SU-DHL-6 (cell line): ENCODE data around the gene KCNG4.

Experiments used
- H2AFZ ChIP-seq: fragments of 200-600 bp; sonication (generic); 2 replicates; pipeline ENCODE4 v1.6.1; 2014; ENCODE audit warnings: low read depth, mild to moderate bottlenecking, moderate library complexity, mixed read lengths, antibody characterized with exemption, low read length; ENCODE audit not compliant: severe bottlenecking
- H3F3A ChIP-seq: fragments of 200-600 bp; shearing (Covaris generic); 2 replicates; pipeline ENCODE4 v1.6.0; 2016; ENCODE audit warnings: antibody characterized with exemption, mild to moderate bottlenecking; ENCODE audit not compliant: insufficient read depth
- H3K27ac ChIP-seq: fragments of 200-600 bp; sonication (generic); 2 replicates; pipeline ENCODE4 v1.5.1; 2016; ENCODE audit warnings: low read depth, mild to moderate bottlenecking, low read length, moderate library complexity, mixed read lengths
- H3K27me3 ChIP-seq: fragments of 200-600 bp; sonication (generic), shearing (Covaris generic); 2 replicates; pipeline ENCODE4 v1.6.0; 2014; ENCODE audit warnings: mild to moderate bottlenecking, low read length
- H3K36me3 ChIP-seq: fragments of 200-600 bp; sonication (generic); 2 replicates; pipeline ENCODE4 v1.6.1; 2014; ENCODE audit warnings: mild to moderate bottlenecking, low read length, mixed read lengths
- H3K4me2 ChIP-seq: fragments of 300-600, 200-600 bp; shearing (Covaris generic), sonication (generic); 2 replicates; pipeline ENCODE4 v1.6.0; 2014; ENCODE audit warnings: low read length, low read depth, mild to moderate bottlenecking; ENCODE audit not compliant: poor library complexity, severe bottlenecking
- H3K4me3 ChIP-seq: fragments of 200-600 bp; sonication (generic); 2 replicates; pipeline ENCODE4 v1.5.1; 2014; ENCODE audit warnings: antibody characterized with exemption, low read length, mild to moderate bottlenecking, mixed read lengths; ENCODE audit not compliant: insufficient read depth, poor library complexity, severe bottlenecking
- H3K79me2 ChIP-seq: fragments of 200-600 bp; sonication (generic); 2 replicates; pipeline ENCODE4 v1.6.1; 2014; ENCODE audit warnings: mild to moderate bottlenecking, low read length, moderate library complexity; ENCODE audit not compliant: insufficient read depth
- H3K9ac ChIP-seq: fragments of 200-600 bp; sonication (generic); 2 replicates; pipeline ENCODE4 v1.7.0; 2014; ENCODE audit warnings: mild to moderate bottlenecking, low read length
- H3K9me2 ChIP-seq: fragments of 200-600 bp; sonication (generic); replicated peaks from 2 replicates; pipeline ENCODE4 v1.6.1; 2014; ENCODE audit warnings: low read length; ENCODE audit not compliant: insufficient read depth
- H3K9me3 ChIP-seq: fragments of 200-600 bp; sonication (generic); 2 replicates; pipeline ENCODE4 v1.6.1; 2014; ENCODE audit warnings: low read length, mixed read lengths; ENCODE audit not compliant: insufficient read depth
- H4K20me1 ChIP-seq: fragments of 200-600 bp; sonication (generic); 2 replicates; pipeline ENCODE4 v1.6.1; 2014; ENCODE audit warnings: low read depth, mild to moderate bottlenecking, antibody characterized with exemption, low read length, moderate library complexity, mixed read lengths
- EZH2phosphoT487 ChIP-seq: fragments of 200-600 bp; sonication (generic), shearing (Covaris generic); conservative IDR thresholded peaks from 2 replicates; pipeline ENCODE4 v1.6.1; 2018; ENCODE audit warnings: mild to moderate bottlenecking, antibody characterized with exemption, low read length, moderate library complexity, mixed read lengths
- TF ChIP-seq, protein P1 (sequence below): fragments of 200-600 bp; sonication (generic); IDR thresholded peaks from one replicate; pipeline ENCODE4 v1.5.1; 2017; ENCODE audit warnings: antibody characterized with exemption, mild to moderate bottlenecking, low read length, moderate library complexity; ENCODE audit not compliant: insufficient read depth, poor library complexity, severe bottlenecking

KCNG4 gene, protein sequence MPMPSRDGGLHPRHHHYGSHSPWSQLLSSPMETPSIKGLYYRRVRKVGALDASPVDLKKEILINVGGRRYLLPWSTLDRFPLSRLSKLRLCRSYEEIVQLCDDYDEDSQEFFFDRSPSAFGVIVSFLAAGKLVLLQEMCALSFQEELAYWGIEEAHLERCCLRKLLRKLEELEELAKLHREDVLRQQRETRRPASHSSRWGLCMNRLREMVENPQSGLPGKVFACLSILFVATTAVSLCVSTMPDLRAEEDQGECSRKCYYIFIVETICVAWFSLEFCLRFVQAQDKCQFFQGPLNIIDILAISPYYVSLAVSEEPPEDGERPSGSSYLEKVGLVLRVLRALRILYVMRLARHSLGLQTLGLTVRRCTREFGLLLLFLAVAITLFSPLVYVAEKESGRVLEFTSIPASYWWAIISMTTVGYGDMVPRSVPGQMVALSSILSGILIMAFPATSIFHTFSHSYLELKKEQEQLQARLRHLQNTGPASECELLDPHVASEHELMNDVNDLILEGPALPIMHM

DNA sequence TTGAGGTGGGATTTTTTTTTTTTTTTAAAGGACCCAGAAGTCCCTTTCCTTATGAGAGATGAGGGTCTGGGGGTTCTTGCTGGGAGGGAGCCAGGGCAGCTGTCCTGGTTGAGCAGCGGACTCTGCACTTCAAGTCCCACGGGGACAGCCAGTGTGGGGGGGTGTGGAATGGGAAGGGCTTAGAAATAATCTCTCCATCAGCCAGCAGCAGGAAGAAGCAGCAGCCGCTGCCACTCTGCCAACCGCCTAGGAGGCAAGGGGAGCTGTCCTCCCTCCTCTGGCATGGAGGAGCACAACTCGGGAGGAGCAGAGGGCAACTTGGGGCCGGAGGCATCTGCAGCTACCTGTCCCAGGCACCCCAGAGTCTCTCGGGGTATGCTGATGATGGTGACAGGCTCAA lies at the start of gene KCNG4:
Gene KCNG4 (minus strand): TSS at position 104 of the 400 bp plus-strand sequence. CDS start 2,527 bp downstream, outside the sequence.
- H3K4me3 ChIP-seq, result no peak within 1 kb of the TSS
- H3K9me2 ChIP-seq, result no peaks in the 10 kb centered on the region
- H4K20me1 ChIP-seq, result no peaks in the 10 kb centered on the region
- no peaks in the 10 kb centered on the region for H3K9me3 ChIP-seq
- H3K79me2 ChIP-seq, result no peaks in the 10 kb centered on the region
- H3K27ac ChIP-seq, result no peak within 1 kb of the TSS
- no peaks in the 10 kb centered on the region for H3K27me3 ChIP-seq
- no peak within 1 kb of the TSS for H3K4me2 ChIP-seq
- H3K9ac ChIP-seq, result no peak within 1 kb of the TSS
- H3F3A ChIP-seq, result no peaks in the 10 kb centered on the region
- no peak within 1 kb of the TSS for H2AFZ ChIP-seq
- TF ChIP-seq, protein P1, sequence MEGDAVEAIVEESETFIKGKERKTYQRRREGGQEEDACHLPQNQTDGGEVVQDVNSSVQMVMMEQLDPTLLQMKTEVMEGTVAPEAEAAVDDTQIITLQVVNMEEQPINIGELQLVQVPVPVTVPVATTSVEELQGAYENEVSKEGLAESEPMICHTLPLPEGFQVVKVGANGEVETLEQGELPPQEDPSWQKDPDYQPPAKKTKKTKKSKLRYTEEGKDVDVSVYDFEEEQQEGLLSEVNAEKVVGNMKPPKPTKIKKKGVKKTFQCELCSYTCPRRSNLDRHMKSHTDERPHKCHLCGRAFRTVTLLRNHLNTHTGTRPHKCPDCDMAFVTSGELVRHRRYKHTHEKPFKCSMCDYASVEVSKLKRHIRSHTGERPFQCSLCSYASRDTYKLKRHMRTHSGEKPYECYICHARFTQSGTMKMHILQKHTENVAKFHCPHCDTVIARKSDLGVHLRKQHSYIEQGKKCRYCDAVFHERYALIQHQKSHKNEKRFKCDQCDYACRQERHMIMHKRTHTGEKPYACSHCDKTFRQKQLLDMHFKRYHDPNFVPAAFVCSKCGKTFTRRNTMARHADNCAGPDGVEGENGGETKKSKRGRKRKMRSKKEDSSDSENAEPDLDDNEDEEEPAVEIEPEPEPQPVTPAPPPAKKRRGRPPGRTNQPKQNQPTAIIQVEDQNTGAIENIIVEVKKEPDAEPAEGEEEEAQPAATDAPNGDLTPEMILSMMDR, result no peak
- TF ChIP-seq EZH2phosphoT487, result no peak
- H3K36me3 ChIP-seq, result no peaks in the 10 kb centered on the region

DNA sequence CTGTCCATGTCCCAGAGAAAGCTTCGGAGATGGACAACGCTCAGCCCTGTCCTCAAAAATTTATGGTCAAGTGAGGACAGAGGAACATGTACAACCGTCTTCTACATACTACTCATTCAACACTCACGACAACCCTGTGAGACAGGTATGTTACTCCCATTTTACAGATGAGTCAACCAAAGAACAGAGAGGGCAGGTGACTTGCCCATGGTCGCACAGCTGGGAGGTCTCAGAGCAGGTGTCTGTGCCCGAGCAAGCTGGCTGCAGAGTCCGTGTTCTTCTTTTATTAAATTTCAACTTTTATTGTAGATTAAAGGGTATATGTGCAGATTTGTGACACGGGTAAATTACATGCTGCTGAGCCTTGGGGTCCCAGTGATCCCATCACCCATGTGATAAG lies 49.1 kb upstream of the KCNG4 start:
- Histone ChIP-seq H3K9me3 (no peaks in the 10 kb centered on the region), H2AFZ (no peak overlapping the region), H3K9ac (no peak overlapping the region), H3K9me2 (no peaks in the 10 kb centered on the region), H3K4me2 (no peak overlapping the region), H3K4me3 (no peak overlapping the region), H3K79me2 (no peaks in the 10 kb centered on the region), H4K20me1 (no peaks in the 10 kb centered on the region), H3K27me3 (no peaks in the 10 kb centered on the region), H3K27ac (no peak overlapping the region), H3F3A (no peaks in the 10 kb centered on the region), H3K36me3 (no peaks in the 10 kb centered on the region)
- no peak for TF ChIP-seq EZH2phosphoT487
- TF ChIP-seq, protein P1, result no peak

DNA sequence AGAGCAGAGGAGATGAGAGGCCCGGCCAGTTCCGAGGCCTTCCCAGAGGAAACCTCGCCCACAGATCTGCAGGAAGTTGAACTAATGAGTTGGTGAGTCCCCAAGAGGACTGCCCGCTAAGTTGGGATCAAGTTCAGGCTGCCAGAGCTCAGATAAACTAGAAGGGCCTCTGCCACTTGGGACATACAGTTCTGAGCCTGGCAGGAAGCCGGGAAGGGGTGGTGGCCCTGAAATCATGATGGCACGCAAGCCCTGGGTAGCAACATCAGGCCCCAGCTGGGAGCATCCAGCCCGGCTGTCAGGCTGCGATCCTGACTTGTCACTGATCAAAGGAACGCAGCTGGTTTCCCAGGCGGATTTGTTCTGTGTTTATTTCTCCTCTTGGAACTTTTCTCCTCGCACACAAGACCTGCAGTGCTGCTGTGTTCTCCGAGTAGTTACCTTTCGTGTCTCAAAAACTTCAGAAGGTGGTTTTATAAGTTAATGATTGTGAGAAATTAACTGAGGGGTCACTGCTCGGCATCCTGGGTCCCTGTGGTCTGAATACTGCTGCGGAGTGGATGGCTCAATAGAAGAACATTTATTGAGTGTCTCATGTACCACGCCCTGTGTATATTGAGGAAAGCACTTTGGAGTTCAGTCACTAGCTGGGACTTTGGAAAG lies 46.9 kb upstream of the KCNG4 start:
- H3K27me3 ChIP-seq, result no peaks in the 10 kb centered on the region
- no peaks in the 10 kb centered on the region for H3K36me3 ChIP-seq
- no peak overlapping the region for H3K27ac ChIP-seq
- H3K79me2 ChIP-seq, result no peaks in the 10 kb centered on the region
- no peaks in the 10 kb centered on the region for H3K9me2 ChIP-seq
- no peak overlapping the region for H3K4me3 ChIP-seq
- H4K20me1 ChIP-seq, result no peaks in the 10 kb centered on the region
- H2AFZ ChIP-seq, result no peak overlapping the region
- TF ChIP-seq EZH2phosphoT487, result no peak
- TF ChIP-seq, protein P1, result no peak
- H3K9me3 ChIP-seq, result no peaks in the 10 kb centered on the region
- H3F3A ChIP-seq, result no peaks in the 10 kb centered on the region
- H3K9ac ChIP-seq, result no peak overlapping the region
- H3K4me2 ChIP-seq, result no peak overlapping the region
